HepG2 (cell line): ENCODE results near the gene FAM118A. TPM values are rescaled to one million over a fixed set of nuclear protein-coding genes. Genes with fewer than 3 reads are reported as not detected.

Experiments
- ATAC-seq: fragments of 200-7000 bp; cut with Tn5 transposase; 3 replicates; pipeline ENCODE4 v1.9.1; 2020; ENCODE audit warnings: mild to moderate bottlenecking, moderate library complexity
- BruUV-seq: library from RNA; stranded (reverse); fragments of 400-500 nt; replicated peaks from 2 replicates; lab custom pipeline; 2021; lab: Mats Ljungman, UMichigan
- CTCF ChIA-PET: fragments of 300-600 bp; formaldehyde crosslinking; extraction: SDS; loops from one replicate; lab custom pipeline; 2021; ENCODE audit warnings: low total read pairs, inconsistent platforms, low intra/inter-chr PET ratio; lab: Yijun Ruan, JAX
- POLR2A ChIA-PET: fragments of 350-600 bp; sonication (Branson Sonifier 250); formaldehyde crosslinking; loops from one replicate; lab custom pipeline; 2020; ENCODE audit warnings: antibody characterized with exemption, inconsistent platforms; lab: Yijun Ruan, JAX
- DNase-seq: peaks from one replicate; pipeline ENCODE4 v3.0.0-alpha.2; 2015; ENCODE audit warnings: low spot score
- FAIRE-seq: peaks from 3 replicates; lab custom pipeline; 2011; peaks lifted over from hg19 to GRCh38; lab: Jason Lieb, UNC
- H2AFZ ChIP-seq: one replicate; pipeline ENCODE4 v1.6.1; 2011; ENCODE audit warnings: low read length, inconsistent platforms
- H3K27ac ChIP-seq: fragments of 300-600 bp; 3 replicates; pipeline ENCODE4 v1.8.0; 2011; ENCODE audit warnings: mixed run types, mild to moderate bottlenecking, mixed read lengths, low read length, inconsistent platforms; ENCODE audit not compliant: insufficient read depth; ENCODE audit errors: extremely low read length
- H3K27me3 ChIP-seq, 2 experiments: fragments of 200-600 bp in 1 of 2; 2 replicates in 1 of 2; 3 replicates in 1 of 2; pipeline versions ENCODE4 v1.6.0 to v1.8.0; 2011; ENCODE audit warnings: low read length in 2 of 2, mild to moderate bottlenecking in 2 of 2, moderate library complexity in 2 of 2, inconsistent platforms in 1 of 2; ENCODE audit not compliant: insufficient read depth in 2 of 2, control insufficient read depth in 1 of 2
- H3K36me3 ChIP-seq, 2 experiments: fragments of 200-600 bp in 1 of 2; replicated peaks in 1 of 2; 2 replicates in 1 of 2; 3 replicates in 1 of 2; pipeline versions ENCODE4 v1.5.1 to v1.8.0; 2011; ENCODE audit warnings: low read length in 2 of 2, inconsistent platforms in 1 of 2; ENCODE audit not compliant: insufficient read depth in 2 of 2, control insufficient read depth in 1 of 2
- H3K4me1 ChIP-seq: 2 replicates; pipeline ENCODE4 v1.5.1; 2012; ENCODE audit warnings: low read length, inconsistent platforms; ENCODE audit not compliant: insufficient read depth
- H3K4me2 ChIP-seq: 2 replicates; pipeline ENCODE4 v1.6.0; 2011; ENCODE audit warnings: low read depth, low read length, inconsistent platforms
- H3K4me3 ChIP-seq, 3 experiments: fragments of 200-600 bp in 1 of 3; sonication (generic), shearing (Covaris generic) in 1 of 3; replicated peaks in 1 of 3; 2 replicates each; pipeline ENCODE4 v1.5.1; 2011 to 2016; ENCODE audit warnings: low read length in 3 of 3, inconsistent platforms in 2 of 3, low read depth in 2 of 3, mild to moderate bottlenecking in 2 of 3, control low read depth in 1 of 3, mixed read lengths in 1 of 3; ENCODE audit not compliant: insufficient read depth in 1 of 3
- H3K79me2 ChIP-seq: one replicate; pipeline ENCODE4 v1.6.1; 2011; ENCODE audit warnings: low read length, inconsistent platforms; ENCODE audit not compliant: insufficient read depth
- H3K9ac ChIP-seq: 2 replicates; pipeline ENCODE4 v1.6.0; 2011; ENCODE audit warnings: mild to moderate bottlenecking, low read depth, low read length, inconsistent platforms; ENCODE audit not compliant: insufficient read depth
- H3K9me3 ChIP-seq: 2 replicates; pipeline ENCODE4 v1.5.1; 2012; ENCODE audit warnings: mild to moderate bottlenecking, low read length
- H4K20me1 ChIP-seq: 2 replicates; pipeline ENCODE4 v1.6.0; 2011; ENCODE audit warnings: inconsistent platforms, mild to moderate bottlenecking, low read length, moderate library complexity; ENCODE audit not compliant: insufficient read depth
- AGO2 ChIP-seq: fragments of 200-400 bp; formaldehyde crosslinking; optimal IDR thresholded peaks from 2 replicates; pipeline ENCODE3; 2017; ENCODE audit warnings: mild to moderate bottlenecking, low read depth, low read length, moderate library complexity
- GLI4 ChIP-seq: sonication (generic); formaldehyde crosslinking; IDR thresholded peaks from 2 replicates; pipeline ENCODE4 v1.5.1; 2020; ENCODE audit warnings: missing genetic modification reagents, mild to moderate bottlenecking, moderate library complexity, borderline replicate concordance
- NRL ChIP-seq: sonication (generic); formaldehyde crosslinking; IDR thresholded peaks from 2 replicates; pipeline ENCODE4 v1.5.0; 2020; ENCODE audit warnings: missing genetic modification reagents, mild to moderate bottlenecking, moderate library complexity, borderline replicate concordance
- SOX6 ChIP-seq, 2 experiments: fragments of 450-650 bp in 1 of 2; sonication (generic) in 1 of 2; formaldehyde crosslinking in 1 of 2; IDR thresholded peaks; 2 replicates each; pipeline versions ENCODE4 v1.4.0 to v1.6.1; 2017 to 2020; ENCODE audit warnings: antibody characterized with exemption in 1 of 2, mild to moderate bottlenecking in 1 of 2, missing genetic modification reagents in 1 of 2
- SP140L ChIP-seq: sonication (generic); formaldehyde crosslinking; IDR thresholded peaks from 2 replicates; pipeline ENCODE4 v1.4.0; 2020; ENCODE audit warnings: missing genetic modification reagents, borderline replicate concordance
- XBP1 ChIP-seq: sonication (generic); formaldehyde crosslinking; IDR thresholded peaks from 2 replicates; pipeline ENCODE4 v1.5.0; 2020; ENCODE audit warnings: missing genetic modification reagents
- ZNF180 ChIP-seq: sonication (generic); formaldehyde crosslinking; IDR thresholded peaks from 2 replicates; pipeline ENCODE4 v1.4.0; 2020; ENCODE audit warnings: low read depth, missing genetic modification reagents, borderline replicate concordance
- ZNF253 ChIP-seq: sonication (generic); formaldehyde crosslinking; IDR thresholded peaks from 2 replicates; pipeline ENCODE4 v1.8.0; 2022; ENCODE audit warnings: mild to moderate bottlenecking, missing genetic modification reagents, borderline replicate concordance
- ZNF256 ChIP-seq: sonication (generic); formaldehyde crosslinking; conservative IDR thresholded peaks from 2 replicates; pipeline ENCODE4 v1.4.0; 2020; ENCODE audit warnings: missing genetic modification reagents
- whole genome bisulfite sequencing: methylation state at CpG from one replicate; pipeline ENCODE4 v1.1.6; 2017; ENCODE audit warnings: low lambda C conversion rate; 5-methylcytosine and 5-hydroxymethylcytosine counted together
- in situ Hi-C: cut with HindIII; loops from 2 replicates; pipeline ENCODE4 v1.10.0; 2017; ENCODE audit warnings: low pct_unique_long_range_greater_than_20kb; ENCODE audit not compliant: extremely low pct_ligation_motif_present
- intact Hi-C: fragments of 100-400 bp; cut with micrococcal nuclease; formaldehyde crosslinking; loops from one replicate; pipeline ENCODE4 v1.10.0; 2022; ENCODE audit not compliant: unreplicated experiment
- polyA plus RNA-seq, 8 experiments: library from polyadenylated mRNA; depleted of rRNA in 3 of 8; stranded (reverse) in 7 of 8; unstranded in 1 of 8; fragments of >200 nt; fragmentation: Illumina TruSeq in 4 of 8; extraction: Trizol in 4 of 8; gene quantifications; 2 replicates each; pipeline versions ENCODE4 v1.2.1 to v1.2.3, GENCODE V29; 2011 to 2016; ENCODE audit warnings: low read depth in 4 of 8, missing spikeins in 1 of 8, mixed read lengths in 1 of 8; ENCODE audit not compliant: insufficient read depth in 1 of 8
- total RNA-seq, 5 experiments: library from RNA; depleted of rRNA; stranded (reverse); fragments of >200 nt; fragmentation: Illumina TruSeq; extraction: Trizol; gene quantifications; 2 replicates each; pipeline ENCODE4 v1.2.3, GENCODE V29; 2016; ENCODE audit warnings: low read depth in 1 of 5

FAM118A gene
- total and polyA plus RNA-seq, 2 of the 13 experiments (the other 11 are each of a cell fraction or from before 2014, with no cell fraction given): 36.7 to 48.2 TPM

- 89% methylated on average over 16 of the region's 26 CpGs for WGBS
- no TSS peak for BruUV-seq
- DNase-seq (no peak), FAIRE-seq (no peak), ATAC-seq (no peak; the same call in 2 of the 3 replicates)
- intact Hi-C loops: no loop called here
- in situ Hi-C loops: no loop called here
- POLR2A ChIA-PET: no interaction called here
- Histone ChIP-seq H3K9me3 (no peaks in the 10 kb centered on the region), H4K20me1 (no peaks in the 10 kb centered on the region), H3K4me3 (no peak overlapping the region), H3K4me2 (no peak overlapping the region), H3K27ac (no peak overlapping the region), H3K27me3 (no peaks in the 10 kb centered on the region), H3K36me3 (peaks cover 18 to 82% of the 10 kb centered on the region in 2 experiments), H2AFZ (no peak overlapping the region), H3K9ac (no peak overlapping the region)
- CTCF ChIA-PET: no interaction called here
- no peak for TF ChIP-seq GLI4
- peak; percentile 38 for TF ChIP-seq AGO2
- TF ChIP-seq, all 625 proteins: peak for 1
- Histone ChIP-seq H3K79me2 (no peaks in the 10 kb centered on the region), H3K4me1 (0 out of 2 replicates have a peak, but pooled peaks cover 6% of the 10 kb centered on the region)
Measured at GRCh38 chr22:45335021-45335818, 25.5 kb downstream of the FAM118A start.

GRCh38 chr22:45335854-45336522 is 26.3 kb downstream of the FAM118A start:
- 94% methylated on average over 29 of the region's 29 CpGs for WGBS
- H2AFZ ChIP-seq: no peak overlapping the region
- ATAC-seq (no peak), DNase-seq (no peak)
- in situ Hi-C loops (no loop called here), intact Hi-C loops (no loop called here)
- ChIA-PET POLR2A (no interaction called here), CTCF (no interaction called here)
- no peak overlapping the region for H3K4me3 ChIP-seq
- H3K9ac ChIP-seq: no peak overlapping the region
- H3K9me3 ChIP-seq: no peaks in the 10 kb centered on the region
- no peaks in the 10 kb centered on the region for H3K79me2 ChIP-seq
- no peaks in the 10 kb centered on the region for H4K20me1 ChIP-seq
- no peak overlapping the region for H3K4me2 ChIP-seq
- peaks cover 16 to 80% of the 10 kb centered on the region in 2 experiments for H3K36me3 ChIP-seq
- 0 out of 2 replicates have a peak, but pooled peaks cover 6% of the 10 kb centered on the region for H3K4me1 ChIP-seq
- BruUV-seq: no TSS peak
- TF ChIP-seq ZNF180 (CRISPR knock-in tag) (no peak), ZNF256 (CRISPR knock-in tag) (no peak), SOX6 (IDR thresholded peaks at IDR 0.05) (no peak), SOX6 (CRISPR knock-in tag; IDR thresholded peaks at IDR 0.05) (no peak), ZNF253 (CRISPR knock-in tag) (no peak), XBP1 (no peak), SP140L (CRISPR knock-in tag) (no peak), NRL (CRISPR knock-in tag) (no peak)
- TF ChIP-seq, all 625 proteins: peak for 0
- H3K27ac ChIP-seq: no peak overlapping the region
- no peak for FAIRE-seq
- no peaks in the 10 kb centered on the region for H3K27me3 ChIP-seq
